ENCODE results near the gene TFF3.

TFF3 gene

DNA sequence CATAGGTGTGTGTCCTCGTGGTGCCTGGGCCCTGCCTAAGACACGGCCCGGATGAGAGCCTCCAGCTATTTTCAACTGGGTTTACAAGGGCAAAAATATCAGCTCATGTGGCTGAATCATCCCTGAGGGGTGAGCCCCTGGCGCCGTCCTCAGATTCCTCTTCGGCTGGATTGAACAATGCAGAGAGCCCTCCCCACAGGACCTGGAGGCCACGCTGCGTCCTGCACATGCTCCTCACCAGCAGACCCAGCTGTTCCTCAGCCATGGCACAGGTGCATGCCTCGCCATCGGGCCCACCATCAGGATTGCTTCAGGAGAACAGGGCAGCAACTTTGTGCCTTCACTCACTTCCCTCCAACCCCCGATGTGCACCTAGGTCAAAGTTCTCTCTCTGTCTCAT, 35.3 kb downstream of the TFF3 start:
- no peaks in the 10 kb centered on the region for H3K79me2 ChIP-seq (ENCODE audit: insufficient read depth, low read length)
- H3K4me1 ChIP-seq (ENCODE audit: insufficient read depth, low read length, poor library complexity, severe bottlenecking) = no peaks in the 10 kb centered on the region
- TF ChIP-seq, protein P1, sequence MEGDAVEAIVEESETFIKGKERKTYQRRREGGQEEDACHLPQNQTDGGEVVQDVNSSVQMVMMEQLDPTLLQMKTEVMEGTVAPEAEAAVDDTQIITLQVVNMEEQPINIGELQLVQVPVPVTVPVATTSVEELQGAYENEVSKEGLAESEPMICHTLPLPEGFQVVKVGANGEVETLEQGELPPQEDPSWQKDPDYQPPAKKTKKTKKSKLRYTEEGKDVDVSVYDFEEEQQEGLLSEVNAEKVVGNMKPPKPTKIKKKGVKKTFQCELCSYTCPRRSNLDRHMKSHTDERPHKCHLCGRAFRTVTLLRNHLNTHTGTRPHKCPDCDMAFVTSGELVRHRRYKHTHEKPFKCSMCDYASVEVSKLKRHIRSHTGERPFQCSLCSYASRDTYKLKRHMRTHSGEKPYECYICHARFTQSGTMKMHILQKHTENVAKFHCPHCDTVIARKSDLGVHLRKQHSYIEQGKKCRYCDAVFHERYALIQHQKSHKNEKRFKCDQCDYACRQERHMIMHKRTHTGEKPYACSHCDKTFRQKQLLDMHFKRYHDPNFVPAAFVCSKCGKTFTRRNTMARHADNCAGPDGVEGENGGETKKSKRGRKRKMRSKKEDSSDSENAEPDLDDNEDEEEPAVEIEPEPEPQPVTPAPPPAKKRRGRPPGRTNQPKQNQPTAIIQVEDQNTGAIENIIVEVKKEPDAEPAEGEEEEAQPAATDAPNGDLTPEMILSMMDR (conservative IDR thresholded peaks at IDR 0.05; ENCODE audit: low read length) = no peak
- TF ChIP-seq EZH2phosphoT487 (IDR thresholded peaks at IDR 0.05; ENCODE audit: borderline replicate concordance) = no peak
- no peaks in the 10 kb centered on the region for H4K20me1 ChIP-seq (ENCODE audit: insufficient read depth, low read length, poor library complexity, severe bottlenecking)
- H3K4me2 ChIP-seq (ENCODE audit: low read depth, low read length, poor library complexity, severe bottlenecking) = no peak overlapping the region
- H3K9me3 ChIP-seq (ENCODE audit: insufficient read depth, low read depth, low read length) = no peaks in the 10 kb centered on the region
- H3K4me3 ChIP-seq (ENCODE audit: low read length, poor library complexity, severe bottlenecking) = no peak overlapping the region
- H3K9ac ChIP-seq (ENCODE audit: low read depth, low read length, poor library complexity, severe bottlenecking) = no peak overlapping the region
- no peaks in the 10 kb centered on the region for H3K27me3 ChIP-seq (ENCODE audit: insufficient read depth, low read length, poor library complexity, severe bottlenecking)
- no peaks in the 10 kb centered on the region for H3K9me2 ChIP-seq (replicated peaks; ENCODE audit: low read depth, low read length)
- no peaks in the 10 kb centered on the region for H3F3A ChIP-seq (ENCODE audit: low read depth)
- H3K36me3 ChIP-seq (ENCODE audit: insufficient read depth, low read length) = peaks cover 84% of the 10 kb centered on the region; the same call in 1 of the 2 replicates
- H2AFZ ChIP-seq (ENCODE audit: low read length) = no peak overlapping the region

- H3K4me1 ChIP-seq (ENCODE audit: insufficient read depth, low read length, poor library complexity, severe bottlenecking) = no peaks in the 10 kb centered on the region
- no peaks in the 10 kb centered on the region for H4K20me1 ChIP-seq (ENCODE audit: insufficient read depth, low read length, poor library complexity, severe bottlenecking)
- peaks cover 82% of the 10 kb centered on the region; the same call in 1 of the 2 replicates for H3K36me3 ChIP-seq (ENCODE audit: insufficient read depth, low read length)
- H3K27me3 ChIP-seq (ENCODE audit: insufficient read depth, low read length, poor library complexity, severe bottlenecking) = no peaks in the 10 kb centered on the region
- no peak overlapping the region for H3K4me3 ChIP-seq (ENCODE audit: low read length, poor library complexity, severe bottlenecking)
- H3F3A ChIP-seq (ENCODE audit: low read depth) = no peaks in the 10 kb centered on the region
- no peak for TF ChIP-seq EZH2phosphoT487 (IDR thresholded peaks at IDR 0.05; ENCODE audit: borderline replicate concordance)
- TF ChIP-seq, protein P1 (conservative IDR thresholded peaks at IDR 0.05; ENCODE audit: low read length) = no peak
- H3K4me2 ChIP-seq (ENCODE audit: low read depth, low read length, poor library complexity, severe bottlenecking) = no peak overlapping the region
- H2AFZ ChIP-seq (ENCODE audit: low read length) = no peak overlapping the region
- H3K79me2 ChIP-seq (ENCODE audit: insufficient read depth, low read length) = no peaks in the 10 kb centered on the region
- no peak overlapping the region for H3K9ac ChIP-seq (ENCODE audit: low read depth, low read length, poor library complexity, severe bottlenecking)
- H3K9me3 ChIP-seq (ENCODE audit: insufficient read depth, low read depth, low read length) = no peaks in the 10 kb centered on the region
- no peaks in the 10 kb centered on the region for H3K9me2 ChIP-seq (replicated peaks; ENCODE audit: low read depth, low read length)
These were observed 35.8 kb downstream of the TFF3 start for GRCh38 chr21:42279341-42279871.

DNA sequence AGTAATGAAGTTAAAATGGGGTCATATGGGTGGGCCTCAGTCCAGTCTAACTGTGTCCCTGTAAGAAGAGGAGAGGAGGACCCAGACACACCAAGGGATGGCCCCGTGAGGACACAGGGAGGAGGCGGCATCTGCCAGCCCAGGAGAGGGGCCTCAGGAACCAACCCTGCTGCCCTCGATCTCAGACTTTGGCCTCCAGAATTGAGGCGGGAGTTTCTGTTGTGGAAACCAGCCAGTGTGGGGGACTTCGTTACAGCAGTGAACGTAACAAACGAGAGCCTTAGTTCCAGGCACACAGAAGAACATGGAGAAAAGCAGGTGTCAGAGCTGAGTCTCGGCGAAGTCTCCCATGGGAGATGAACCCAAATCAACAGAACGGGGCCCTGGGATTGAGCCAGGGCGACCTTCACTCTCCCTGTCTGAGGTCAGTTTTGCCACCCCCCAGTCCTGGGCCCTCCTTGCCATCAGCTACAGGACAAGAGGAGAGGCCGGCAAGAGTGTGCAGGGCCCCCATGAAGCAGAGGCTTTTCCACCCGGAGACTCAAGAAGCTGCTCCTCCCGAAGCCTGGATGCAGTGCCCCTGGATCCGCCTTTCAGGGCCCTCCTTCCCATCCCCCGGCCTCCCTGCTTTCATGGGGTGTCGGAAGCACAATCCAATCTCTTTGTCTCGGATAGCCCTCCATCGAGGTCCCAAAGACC, 36.6 kb downstream of the TFF3 start:
- no peak overlapping the region for H3K4me2 ChIP-seq (ENCODE audit: low read depth, low read length, poor library complexity, severe bottlenecking)
- H2AFZ ChIP-seq (ENCODE audit: low read length) = no peak overlapping the region
- no peaks in the 10 kb centered on the region for H3K9me2 ChIP-seq (replicated peaks; ENCODE audit: low read depth, low read length)
- no peaks in the 10 kb centered on the region for H3F3A ChIP-seq (ENCODE audit: low read depth)
- no peaks in the 10 kb centered on the region for H3K9me3 ChIP-seq (ENCODE audit: insufficient read depth, low read depth, low read length)
- H3K79me2 ChIP-seq (ENCODE audit: insufficient read depth, low read length) = no peaks in the 10 kb centered on the region
- H4K20me1 ChIP-seq (ENCODE audit: insufficient read depth, low read length, poor library complexity, severe bottlenecking) = no peaks in the 10 kb centered on the region
- H3K27me3 ChIP-seq (ENCODE audit: insufficient read depth, low read length, poor library complexity, severe bottlenecking) = no peaks in the 10 kb centered on the region
- peaks cover 86% of the 10 kb centered on the region; the same call in 1 of the 2 replicates for H3K36me3 ChIP-seq (ENCODE audit: insufficient read depth, low read length)
- TF ChIP-seq, protein P1 (conservative IDR thresholded peaks at IDR 0.05; ENCODE audit: low read length) = no peak
- TF ChIP-seq EZH2phosphoT487 (IDR thresholded peaks at IDR 0.05; ENCODE audit: borderline replicate concordance) = no peak
- no peak overlapping the region for H3K9ac ChIP-seq (ENCODE audit: low read depth, low read length, poor library complexity, severe bottlenecking)
- no peak overlapping the region for H3K4me3 ChIP-seq (ENCODE audit: low read length, poor library complexity, severe bottlenecking)
- no peaks in the 10 kb centered on the region for H3K4me1 ChIP-seq (ENCODE audit: insufficient read depth, low read length, poor library complexity, severe bottlenecking)
